ENCODE measurements around the gene GMPR2.

The GMPR2 gene

GRCh38 chr14:24282736-24283135 is 50.0 kb downstream of the GMPR2 start:
- DNase-seq (ENCODE audit: low read depth), result no peak
- no peak overlapping the region for H3K4me3 ChIP-seq (ENCODE audit: low read depth, low read length)
- TF ChIP-seq, protein P1, sequence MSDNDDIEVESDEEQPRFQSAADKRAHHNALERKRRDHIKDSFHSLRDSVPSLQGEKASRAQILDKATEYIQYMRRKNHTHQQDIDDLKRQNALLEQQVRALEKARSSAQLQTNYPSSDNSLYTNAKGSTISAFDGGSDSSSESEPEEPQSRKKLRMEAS (IDR thresholded peaks at IDR 0.05; ENCODE audit: low read depth, low read length), result no peak
- TF ChIP-seq MYC (IDR thresholded peaks at IDR 0.05; ENCODE audit: low read depth, low read length) (no peak), POLR2A (IDR thresholded peaks at IDR 0.05; ENCODE audit: extremely low read depth, insufficient read length) (no peak)
- TF ChIP-seq, protein P2, sequence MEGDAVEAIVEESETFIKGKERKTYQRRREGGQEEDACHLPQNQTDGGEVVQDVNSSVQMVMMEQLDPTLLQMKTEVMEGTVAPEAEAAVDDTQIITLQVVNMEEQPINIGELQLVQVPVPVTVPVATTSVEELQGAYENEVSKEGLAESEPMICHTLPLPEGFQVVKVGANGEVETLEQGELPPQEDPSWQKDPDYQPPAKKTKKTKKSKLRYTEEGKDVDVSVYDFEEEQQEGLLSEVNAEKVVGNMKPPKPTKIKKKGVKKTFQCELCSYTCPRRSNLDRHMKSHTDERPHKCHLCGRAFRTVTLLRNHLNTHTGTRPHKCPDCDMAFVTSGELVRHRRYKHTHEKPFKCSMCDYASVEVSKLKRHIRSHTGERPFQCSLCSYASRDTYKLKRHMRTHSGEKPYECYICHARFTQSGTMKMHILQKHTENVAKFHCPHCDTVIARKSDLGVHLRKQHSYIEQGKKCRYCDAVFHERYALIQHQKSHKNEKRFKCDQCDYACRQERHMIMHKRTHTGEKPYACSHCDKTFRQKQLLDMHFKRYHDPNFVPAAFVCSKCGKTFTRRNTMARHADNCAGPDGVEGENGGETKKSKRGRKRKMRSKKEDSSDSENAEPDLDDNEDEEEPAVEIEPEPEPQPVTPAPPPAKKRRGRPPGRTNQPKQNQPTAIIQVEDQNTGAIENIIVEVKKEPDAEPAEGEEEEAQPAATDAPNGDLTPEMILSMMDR (IDR thresholded peaks at IDR 0.05; ENCODE audit: low read depth, low read length), result no peak

GRCh38 chr14:24283796-24284460 is 51.2 kb downstream of the GMPR2 start:
- TF ChIP-seq, protein P1 (IDR thresholded peaks at IDR 0.05; ENCODE audit: low read depth, low read length), result no peak
- TF ChIP-seq, protein P2 (IDR thresholded peaks at IDR 0.05; ENCODE audit: low read depth, low read length), result no peak
- TF ChIP-seq MYC (IDR thresholded peaks at IDR 0.05; ENCODE audit: low read depth, low read length), result no peak
- TF ChIP-seq POLR2A (IDR thresholded peaks at IDR 0.05; ENCODE audit: extremely low read depth, insufficient read length), result no peak
- H3K4me3 ChIP-seq (ENCODE audit: low read depth, low read length), result no peak overlapping the region
- no peak for DNase-seq (ENCODE audit: low read depth)

DNA sequence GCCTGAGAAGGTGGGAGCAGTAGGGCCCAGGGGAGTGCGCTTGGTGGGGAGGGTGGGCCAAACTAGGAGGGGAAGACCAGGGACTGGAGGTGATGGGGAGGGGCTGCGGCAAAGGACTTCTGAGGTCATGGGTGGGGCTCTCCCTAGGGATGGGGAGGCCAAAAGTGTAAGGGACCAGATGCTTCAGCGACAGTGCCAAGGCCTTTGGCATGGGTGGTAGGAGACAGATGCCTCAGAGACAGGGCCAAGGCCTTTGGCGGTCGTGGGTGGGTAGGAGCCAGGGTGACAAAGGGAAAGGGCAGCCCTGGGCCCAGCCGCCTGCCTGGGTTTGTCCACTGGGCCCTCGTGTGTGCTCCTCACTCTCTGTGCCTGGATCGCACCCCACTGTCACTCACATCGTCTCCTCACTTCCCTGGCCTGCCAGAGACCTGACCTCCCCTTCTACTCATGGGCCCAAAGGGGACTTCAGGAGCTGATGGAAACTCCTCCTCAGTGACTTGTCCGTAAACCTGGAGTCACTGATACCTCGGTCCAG is 51.8 kb downstream of the GMPR2 start:
- DNase-seq (ENCODE audit: low read depth), result no peak
- H3K4me3 ChIP-seq (ENCODE audit: low read depth, low read length), result no peak overlapping the region
- TF ChIP-seq POLR2A (IDR thresholded peaks at IDR 0.05; ENCODE audit: extremely low read depth, insufficient read length), result no peak
- no peak for TF ChIP-seq MYC (IDR thresholded peaks at IDR 0.05; ENCODE audit: low read depth, low read length)
- TF ChIP-seq, protein P2 (IDR thresholded peaks at IDR 0.05; ENCODE audit: low read depth, low read length), result no peak
- TF ChIP-seq, protein P1 (IDR thresholded peaks at IDR 0.05; ENCODE audit: low read depth, low read length), result no peak

GRCh38 chr14:24285351-24285750 is 52.6 kb downstream of the GMPR2 start:
- no peak for DNase-seq (ENCODE audit: low read depth)
- TF ChIP-seq MYC (IDR thresholded peaks at IDR 0.05; ENCODE audit: low read depth, low read length), result no peak
- TF ChIP-seq, protein P1 (IDR thresholded peaks at IDR 0.05; ENCODE audit: low read depth, low read length), result no peak
- no peak overlapping the region for H3K4me3 ChIP-seq (ENCODE audit: low read depth, low read length)

DNA sequence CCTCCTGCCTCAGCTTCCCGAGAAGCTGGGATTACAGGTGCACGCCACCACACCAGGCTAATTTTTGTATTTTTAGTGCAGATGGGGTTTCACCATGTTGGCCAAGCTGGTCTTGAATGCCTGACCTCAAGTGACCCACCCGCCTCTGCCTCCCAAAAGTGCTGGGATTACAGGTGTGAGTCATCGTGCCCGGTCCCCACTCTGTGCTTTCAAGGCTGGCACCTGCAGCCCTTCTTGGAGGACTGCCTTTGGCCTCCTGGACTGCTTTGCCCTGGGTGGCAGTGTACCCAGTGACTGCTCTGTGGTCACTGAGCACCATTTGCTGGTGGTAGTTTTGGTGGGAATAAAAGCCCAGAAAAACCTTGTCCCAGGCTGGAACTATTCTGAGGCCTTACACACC is 54.3 kb downstream of the GMPR2 start:
- no peak overlapping the region for H3K4me3 ChIP-seq (ENCODE audit: low read depth, low read length)
- TF ChIP-seq, protein P1 (IDR thresholded peaks at IDR 0.05; ENCODE audit: low read depth, low read length), result no peak
- TF ChIP-seq POLR2A (IDR thresholded peaks at IDR 0.05; ENCODE audit: extremely low read depth, insufficient read length) (no peak), MYC (IDR thresholded peaks at IDR 0.05; ENCODE audit: low read depth, low read length) (no peak)
- TF ChIP-seq, protein P2 (IDR thresholded peaks at IDR 0.05; ENCODE audit: low read depth, low read length), result no peak
- DNase-seq (ENCODE audit: low read depth), result no peak
